WTC11 (cell line): Measurements from ENCODE around the gene RMC1. TPM values are rescaled to one million over a fixed set of nuclear protein-coding genes. Genes with fewer than 3 reads are reported as not detected.

Experiments used
- ATAC-seq: fragments of 200-7000 bp; cut with Tn5 transposase; 2 replicates; pipeline ENCODE4 v1.10.0; 2021; ENCODE audit warnings: mild to moderate bottlenecking, moderate library complexity
- CTCF ChIA-PET: fragments of 300-600 bp; sonication (Branson Sonifier 250); formaldehyde crosslinking; loops from one replicate; lab custom pipeline; 2021; ENCODE audit warnings: antibody characterized with exemption; lab: Charles Lee
- POLR2A ChIA-PET: fragments of 350-600 bp; sonication (Branson Sonifier 250); formaldehyde crosslinking; loops from one replicate; lab custom pipeline; 2021; ENCODE audit warnings: antibody characterized with exemption; lab: Charles Lee
- DNase-seq: peaks from one replicate; pipeline ENCODE4 v3.0.0; 2021; ENCODE audit warnings: low spot score
- H3K27ac Mint-ChIP-seq: 2 replicates; pipeline ENCODE4 v1.8.0; 2021; ENCODE audit warnings: mixed read lengths
- H3K27me3 Mint-ChIP-seq: 2 replicates; pipeline ENCODE4 v1.8.0; 2021; ENCODE audit warnings: low read depth, mild to moderate bottlenecking, moderate library complexity, mixed read lengths
- H3K36me3 Mint-ChIP-seq: 2 replicates; pipeline ENCODE4 v1.8.0; 2021; ENCODE audit warnings: mixed read lengths
- H3K4me1 Mint-ChIP-seq: 2 replicates; pipeline ENCODE4 v1.8.0; 2022; ENCODE audit warnings: mixed read lengths
- H3K4me3 Mint-ChIP-seq: 2 replicates; pipeline ENCODE4 v1.8.0; 2021; ENCODE audit warnings: mild to moderate bottlenecking, moderate library complexity, mixed read lengths
- H3K9me3 Mint-ChIP-seq: 2 replicates; pipeline ENCODE4 v1.8.0; 2021; ENCODE audit warnings: mixed read lengths
- ARID4B ChIP-seq: sonication (generic); formaldehyde crosslinking; IDR thresholded peaks from 2 replicates; pipeline ENCODE4 v1.8.0; 2023; ENCODE audit warnings: missing genetic modification reagents, mild to moderate bottlenecking, borderline replicate concordance
- ATF3 ChIP-seq: sonication (generic); formaldehyde crosslinking; conservative IDR thresholded peaks from 2 replicates; pipeline ENCODE4 v1.8.1; 2022; ENCODE audit warnings: mild to moderate bottlenecking, missing genetic modification reagents
- ATF6 ChIP-seq: sonication (generic); formaldehyde crosslinking; IDR thresholded peaks from 2 replicates; pipeline ENCODE4 v1.8.1; 2023; ENCODE audit warnings: mild to moderate bottlenecking, missing genetic modification reagents
- CBFB ChIP-seq: sonication (generic); formaldehyde crosslinking; IDR thresholded peaks from 2 replicates; pipeline ENCODE4 v1.8.1; 2022; ENCODE audit warnings: mild to moderate bottlenecking, low read depth, missing genetic modification reagents
- CREB1 ChIP-seq: sonication (generic); formaldehyde crosslinking; IDR thresholded peaks from 2 replicates; pipeline ENCODE4 v1.8.0; 2023; ENCODE audit warnings: mild to moderate bottlenecking, missing genetic modification reagents
- CREM ChIP-seq: sonication (generic); formaldehyde crosslinking; IDR thresholded peaks from 2 replicates; pipeline ENCODE4 v1.8.1; 2022; ENCODE audit warnings: mild to moderate bottlenecking, missing genetic modification reagents, moderate library complexity
- CTCF ChIP-seq: fragments of 200-600 bp; IDR thresholded peaks from 2 replicates; pipeline ENCODE4 v1.8.0; 2022; ENCODE audit warnings: antibody characterized with exemption
- E2F4 ChIP-seq: sonication (generic); formaldehyde crosslinking; IDR thresholded peaks from 2 replicates; pipeline ENCODE4 v1.8.1; 2022; ENCODE audit warnings: low read depth, mild to moderate bottlenecking, moderate library complexity, missing genetic modification reagents, borderline replicate concordance
- ERG ChIP-seq: fragments of 250-450 bp; sonication (Bioruptor Pico); IDR thresholded peaks from 2 replicates; pipeline ENCODE4 v1.8.0; 2021; ENCODE audit warnings: mild to moderate bottlenecking
- ESRRA ChIP-seq: sonication (generic); formaldehyde crosslinking; IDR thresholded peaks from 2 replicates; pipeline ENCODE4 v1.8.1; 2022; ENCODE audit warnings: mild to moderate bottlenecking, missing genetic modification reagents, borderline replicate concordance
- FOXJ3 ChIP-seq: sonication (generic); formaldehyde crosslinking; IDR thresholded peaks from 2 replicates; pipeline ENCODE4 v1.9.0; 2021; ENCODE audit warnings: missing genetic modification reagents, mild to moderate bottlenecking, borderline replicate concordance
- GRHL2 ChIP-seq: fragments of 250-450 bp; sonication (Bioruptor Pico); IDR thresholded peaks from 2 replicates; pipeline ENCODE4 v1.8.0; 2022; ENCODE audit warnings: mild to moderate bottlenecking, moderate library complexity; ENCODE audit not compliant: insufficient replicate concordance, severe bottlenecking
- HMGA2 ChIP-seq: fragments of 250-450 bp; sonication (Bioruptor Pico); IDR thresholded peaks from 2 replicates; pipeline ENCODE4 v1.4.0; 2021; ENCODE audit warnings: mild to moderate bottlenecking, moderate library complexity
- HMGXB4 ChIP-seq: sonication (generic); formaldehyde crosslinking; IDR thresholded peaks from 2 replicates; pipeline ENCODE4 v1.8.1; 2023; ENCODE audit warnings: mild to moderate bottlenecking, moderate library complexity, missing genetic modification reagents
- NR1H2 ChIP-seq: sonication (generic); formaldehyde crosslinking; IDR thresholded peaks from 2 replicates; pipeline ENCODE4 v1.9.0; 2021; ENCODE audit warnings: mild to moderate bottlenecking, moderate library complexity, missing genetic modification reagents
- RELA ChIP-seq: sonication (generic); formaldehyde crosslinking; IDR thresholded peaks from 2 replicates; pipeline ENCODE4 v1.8.1; 2022; ENCODE audit warnings: missing genetic modification reagents, mild to moderate bottlenecking, borderline replicate concordance
- TEAD1 ChIP-seq: sonication (generic); formaldehyde crosslinking; IDR thresholded peaks from 2 replicates; pipeline ENCODE4 v1.8.0; 2022; ENCODE audit warnings: mild to moderate bottlenecking, missing genetic modification reagents
- ZNF138 ChIP-seq: sonication (generic); formaldehyde crosslinking; conservative IDR thresholded peaks from 2 replicates; pipeline ENCODE4 v1.8.1; 2022; ENCODE audit warnings: mild to moderate bottlenecking, moderate library complexity, missing genetic modification reagents
- ZNF219 ChIP-seq: sonication (generic); formaldehyde crosslinking; IDR thresholded peaks from 2 replicates; pipeline ENCODE4 v1.8.0; 2023; ENCODE audit warnings: missing genetic modification reagents, mild to moderate bottlenecking, borderline replicate concordance
- ZNF416 ChIP-seq: fragments of 250-450 bp; sonication (Bioruptor Pico); IDR thresholded peaks from 2 replicates; pipeline ENCODE4 v1.9.0; 2021; ENCODE audit warnings: mild to moderate bottlenecking, inconsistent platforms
- ZNF423 ChIP-seq: fragments of 250-450 bp; sonication (Bioruptor Pico); IDR thresholded peaks from 2 replicates; pipeline ENCODE4 v2.1.2; 2022; ENCODE audit warnings: mild to moderate bottlenecking, moderate library complexity
- total RNA-seq: library from RNA; stranded (reverse); gene quantifications from 3 replicates; pipeline ENCODE4 v1.2.3, GENCODE V29; 2021

Gene RMC1
- total RNA-seq, 1 experiment from 2014 or later = 15.6 TPM

GRCh38 chr18:23503963-23504344, 643 bp downstream of the RMC1 start:
- H3K27ac Mint-ChIP-seq = no peak overlapping the region
- POLR2A ChIA-PET = no interaction called here
- TF ChIP-seq HMGXB4 (CRISPR knock-in tag) = no peak
- no peak for TF ChIP-seq ESRRA (CRISPR knock-in tag)
- no peak for TF ChIP-seq CTCF
- no peak for TF ChIP-seq ZNF423 (CRISPR knock-in tag)
- no peak for TF ChIP-seq NR1H2 (CRISPR knock-in tag)
- no peak for TF ChIP-seq E2F4 (CRISPR knock-in tag)
- no peak for TF ChIP-seq ZNF219
- no peak for TF ChIP-seq FOXJ3 (CRISPR knock-in tag)
- TF ChIP-seq CBFB (CRISPR knock-in tag) = no peak
- no peak for TF ChIP-seq CREM
- no peak for TF ChIP-seq ERG (CRISPR knock-in tag)
- TF ChIP-seq, all 79 proteins: peak for 0
- CTCF ChIA-PET = no interaction called here
- Mint-ChIP-seq H3K4me3 (peak overlapping the region; percentile 96), H3K9me3 (no peaks in the 10 kb centered on the region), H3K4me1 (peaks cover 21% of the 10 kb centered on the region), H3K36me3 (peaks cover 7% of the 10 kb centered on the region), H3K27me3 (peaks cover 12% of the 10 kb centered on the region)
- no peak for ATAC-seq
- DNase-seq = no peak

- H3K27me3 Mint-ChIP-seq = peaks cover 12% of the 10 kb centered on the region
- no peak for DNase-seq
- H3K27ac Mint-ChIP-seq = no peak overlapping the region
- POLR2A ChIA-PET = no interaction called here
- peak overlapping the region; percentile 96 for H3K4me3 Mint-ChIP-seq
- H3K36me3 Mint-ChIP-seq = peaks cover 7% of the 10 kb centered on the region
- no peak for ATAC-seq
- peaks cover 21% of the 10 kb centered on the region for H3K4me1 Mint-ChIP-seq
- CTCF ChIA-PET = no interaction called here
- H3K9me3 Mint-ChIP-seq = no peaks in the 10 kb centered on the region
- TF ChIP-seq TEAD1 (CRISPR knock-in tag) (no peak), RELA (CRISPR knock-in tag) (no peak), ATF6 (CRISPR knock-in tag) (no peak), CREB1 (CRISPR knock-in tag) (no peak), ZNF138 (CRISPR knock-in tag) (no peak), GRHL2 (CRISPR knock-in tag) (no peak), ZNF416 (CRISPR knock-in tag) (no peak), ATF3 (CRISPR knock-in tag) (no peak), ARID4B (CRISPR knock-in tag) (no peak), ESRRA (CRISPR knock-in tag) (no peak), HMGA2 (CRISPR knock-in tag) (no peak)
Measured at GRCh38 chr18:23504720-23505119, 1.4 kb downstream of the RMC1 start.
